GM12878 (cell line): ENCODE data around the gene TRIM41. TPM values are rescaled to one million over a fixed set of nuclear protein-coding genes. Genes with fewer than 3 reads are reported as not detected.

Source experiments
- ASH2L ChIP-seq: fragments of 300-600, 200-600 bp; sonication (generic); IDR thresholded peaks from 2 replicates; pipeline ENCODE4 v1.6.1; 2017; ENCODE audit warnings: low read depth, mild to moderate bottlenecking, borderline replicate concordance
- CEBPZ ChIP-seq: fragments of 150-350 bp; IDR thresholded peaks from 2 replicates; pipeline ENCODE4 v1.6.1; 2016; ENCODE audit warnings: low read depth, low read length
- CHD2 ChIP-seq: IDR thresholded peaks from 2 replicates; pipeline ENCODE4 v1.6.1; 2011; ENCODE audit warnings: low read depth, low read length, improper control_type of control experiment, borderline replicate concordance
- DPF2 ChIP-seq: fragments of 450-650 bp; IDR thresholded peaks from 2 replicates; pipeline ENCODE4 v1.6.1; 2017; ENCODE audit warnings: mild to moderate bottlenecking
- IKZF2 ChIP-seq, 2 experiments: fragments of 450-650 bp; IDR thresholded peaks; 2 replicates each; pipeline ENCODE4 v1.6.1; 2017; ENCODE audit warnings: mild to moderate bottlenecking in 2 of 2, moderate library complexity in 2 of 2
- KLF5 ChIP-seq: fragments of 450-650 bp; IDR thresholded peaks from 2 replicates; pipeline ENCODE4 v1.6.1; 2014; ENCODE audit warnings: mild to moderate bottlenecking; ENCODE audit not compliant: partially characterized antibody
- NFIC ChIP-seq: IDR thresholded peaks from 2 replicates; pipeline ENCODE4 v1.6.1; 2012; ENCODE audit warnings: low read depth, mild to moderate bottlenecking, inconsistent platforms, low read length, moderate library complexity
- NRF1 ChIP-seq: conservative IDR thresholded peaks from 2 replicates; pipeline ENCODE4 v1.6.1; 2011; ENCODE audit warnings: mild to moderate bottlenecking, low read depth, low read length, improper control_type of control experiment
- POU2F2 ChIP-seq: IDR thresholded peaks from 3 replicates; pipeline ENCODE4 v1.6.1; 2011; ENCODE audit warnings: low read depth, mild to moderate bottlenecking, low read length, borderline replicate concordance
- RELB ChIP-seq: fragments of 450-650 bp; IDR thresholded peaks from 2 replicates; pipeline ENCODE4 v1.6.1; 2017; ENCODE audit warnings: low read depth, mild to moderate bottlenecking, moderate library complexity
- RFX5 ChIP-seq: IDR thresholded peaks from 2 replicates; pipeline ENCODE4 v1.6.1; 2011; ENCODE audit warnings: low read depth, low read length, improper control_type of control experiment
- SMAD5 ChIP-seq: IDR thresholded peaks from 2 replicates; pipeline ENCODE4 v1.6.1; 2016; ENCODE audit warnings: antibody characterized with exemption, low read depth
- YBX1 ChIP-seq: fragments of 450-650 bp; IDR thresholded peaks from 2 replicates; pipeline ENCODE4 v1.6.1; 2016; ENCODE audit warnings: antibody characterized with exemption
- ZNF384 ChIP-seq: IDR thresholded peaks from 2 replicates; pipeline ENCODE4 v1.6.1; 2012; ENCODE audit warnings: low read depth, mild to moderate bottlenecking, low read length, improper control_type of control experiment, borderline replicate concordance
- polyA plus RNA-seq, 11 experiments: library from polyadenylated mRNA; depleted of rRNA in 4 of 11; unstranded in 6 of 11; stranded (reverse) in 5 of 11; fragments of >200 nt; fragmentation: Nextera tagmentation in 4 of 11; fragmentation: Illumina TruSeq in 1 of 11; extraction: Ambion mirVana in 4 of 11; extraction: Trizol in 1 of 11; gene quantifications; 1 replicate in 1 of 11; 2 replicates in 10 of 11; pipeline versions ENCODE4 v1.2.1 to v1.2.3, GENCODE V29; 2011 to 2016; ENCODE audit warnings: inconsistent platforms in 2 of 11, missing spikeins in 2 of 11, low read depth in 1 of 11
- total RNA-seq, 4 experiments: library from RNA; depleted of rRNA in 3 of 4; stranded (reverse); fragments of >200 nt in 3 of 4; fragmentation: Illumina TruSeq in 1 of 4; extraction: Trizol in 1 of 4; gene quantifications; 2 replicates each; pipeline versions ENCODE4 v1.2.1 to v1.2.3, GENCODE V29; 2013 to 2021

The TRIM41 gene
- total and polyA plus RNA-seq, 10 of the 15 experiments (the other 5 are each of a cell fraction or from before 2014, with no cell fraction given): 1.0 to 28.9 (median 10.6) TPM

- TF ChIP-seq CEBPZ (no peak), CHD2 (no peak), ASH2L (no peak), YBX1 (no peak), NFIC (no peak), POU2F2 (peak; percentile 14; the same call in 1 of the 3 replicates), SMAD5 (peak; percentile 21; the same call in 1 of the 2 replicates), RELB (no peak), DPF2 (no peak), RFX5 (no peak), NRF1 (no peak), KLF5 (no peak), IKZF2 (IDR thresholded peaks at IDR 0.05) (no peak), ZNF384 (no peak)
Measured at GRCh38 chr5:181236954-181237641, 14.0 kb downstream of the TRIM41 start (continued).
